GM12878 (cell line): ENCODE data around the gene ADGRE3. TPM values are rescaled to one million over a fixed set of nuclear protein-coding genes. Genes with fewer than 3 reads are reported as not detected.

ENCODE experiments used
- ATF3 ChIP-seq: IDR thresholded peaks from 2 replicates; pipeline ENCODE4 v1.6.1; 2011; ENCODE audit warnings: low read depth, mild to moderate bottlenecking, low read length, moderate library complexity, borderline replicate concordance; ENCODE audit errors: extremely low read depth
- BACH1 ChIP-seq: fragments of 450-650 bp; IDR thresholded peaks from 2 replicates; pipeline ENCODE4 v1.6.1; 2017; ENCODE audit warnings: mild to moderate bottlenecking, borderline replicate concordance
- CHD2 ChIP-seq: IDR thresholded peaks from 2 replicates; pipeline ENCODE4 v1.6.1; 2011; ENCODE audit warnings: low read depth, low read length, improper control_type of control experiment, borderline replicate concordance
- EED ChIP-seq: sonication (generic); IDR thresholded peaks from 2 replicates; pipeline ENCODE4 v1.6.1; 2016; ENCODE audit warnings: antibody characterized with exemption, low read depth
- HSF1 ChIP-seq: fragments of 150-350 bp; IDR thresholded peaks from 2 replicates; pipeline ENCODE4 v1.6.1; 2014; ENCODE audit warnings: mild to moderate bottlenecking, low read depth, low read length
- KAT2A ChIP-seq: conservative IDR thresholded peaks from 2 replicates; pipeline ENCODE4 v1.6.1; 2011; ENCODE audit warnings: low read depth, low read length; ENCODE audit not compliant: control insufficient read depth
- LARP7 ChIP-seq: fragments of 450-650 bp; IDR thresholded peaks from 2 replicates; pipeline ENCODE4 v1.6.1; 2017; ENCODE audit warnings: mild to moderate bottlenecking
- NBN ChIP-seq: fragments of 450-650 bp; IDR thresholded peaks from 2 replicates; pipeline ENCODE4 v1.6.1; 2016
- NFIC ChIP-seq: IDR thresholded peaks from 2 replicates; pipeline ENCODE4 v1.6.1; 2012; ENCODE audit warnings: low read depth, mild to moderate bottlenecking, inconsistent platforms, low read length, moderate library complexity
- SMAD1 ChIP-seq: fragments of 450-650 bp; IDR thresholded peaks from 2 replicates; pipeline ENCODE4 v1.6.1; 2018; ENCODE audit warnings: mild to moderate bottlenecking, low read depth; ENCODE audit not compliant: partially characterized antibody
- SREBF1 ChIP-seq: IDR thresholded peaks from 2 replicates; pipeline ENCODE4 v1.6.1; 2012; ENCODE audit warnings: mild to moderate bottlenecking, low read length
- TCF7 ChIP-seq: IDR thresholded peaks from 2 replicates; pipeline ENCODE4 v1.6.1; 2014; ENCODE audit warnings: antibody characterized with exemption, borderline replicate concordance
- ZZZ3 ChIP-seq: IDR thresholded peaks from 2 replicates; pipeline ENCODE4 v1.6.1; 2011; ENCODE audit warnings: low read depth; ENCODE audit not compliant: control insufficient read depth, insufficient read length
- polyA plus RNA-seq, 11 experiments: library from polyadenylated mRNA; depleted of rRNA in 4 of 11; unstranded in 6 of 11; stranded (reverse) in 5 of 11; fragments of >200 nt; fragmentation: Nextera tagmentation in 4 of 11; fragmentation: Illumina TruSeq in 1 of 11; extraction: Ambion mirVana in 4 of 11; extraction: Trizol in 1 of 11; gene quantifications; 1 replicate in 1 of 11; 2 replicates in 10 of 11; pipeline versions ENCODE4 v1.2.1 to v1.2.3, GENCODE V29; 2011 to 2016; ENCODE audit warnings: inconsistent platforms in 2 of 11, missing spikeins in 2 of 11, low read depth in 1 of 11
- total RNA-seq, 4 experiments: library from RNA; depleted of rRNA in 3 of 4; stranded (reverse); fragments of >200 nt in 3 of 4; fragmentation: Illumina TruSeq in 1 of 4; extraction: Trizol in 1 of 4; gene quantifications; 2 replicates each; pipeline versions ENCODE4 v1.2.1 to v1.2.3, GENCODE V29; 2013 to 2021
- TF ChIP-seq, protein P1 (sequence below): fragments of 450-650 bp; IDR thresholded peaks from 2 replicates; pipeline ENCODE4 v1.6.1; 2017; ENCODE audit warnings: mild to moderate bottlenecking, moderate library complexity
- TF ChIP-seq, protein P2 (sequence below): IDR thresholded peaks from 2 replicates; pipeline ENCODE4 v1.6.1; 2012; ENCODE audit warnings: low read depth, low read length, improper control_type of control experiment
- TF ChIP-seq, protein P3 (sequence below): fragments of 450-650 bp; IDR thresholded peaks from 2 replicates; pipeline ENCODE4 v1.6.1; 2017; ENCODE audit warnings: antibody characterized with exemption, mild to moderate bottlenecking, moderate library complexity
- TF ChIP-seq, protein P4 (sequence below): fragments of 450-650 bp; IDR thresholded peaks from 2 replicates; pipeline ENCODE4 v1.6.1; 2014; ENCODE audit warnings: mild to moderate bottlenecking

Gene ADGRE3
- total and polyA plus RNA-seq, 10 of the 15 experiments (the other 5 are each of a cell fraction or from before 2014, with no cell fraction given): 0.04 to 0.10 (median 0.05) TPM; not detected in 6

- no peak for TF ChIP-seq BACH1
- TF ChIP-seq KAT2A: no peak
- TF ChIP-seq HSF1: no peak
- TF ChIP-seq EED: peak; percentile 76
- 0 out of 2 replicates have a peak, but pooled peaks have one; percentile 25 for TF ChIP-seq NFIC
- TF ChIP-seq ZZZ3: no peak
- no peak for TF ChIP-seq TCF7
- TF ChIP-seq ATF3: no peak
- no peak for TF ChIP-seq CHD2
- no peak for TF ChIP-seq SMAD1
- TF ChIP-seq, protein P1, sequence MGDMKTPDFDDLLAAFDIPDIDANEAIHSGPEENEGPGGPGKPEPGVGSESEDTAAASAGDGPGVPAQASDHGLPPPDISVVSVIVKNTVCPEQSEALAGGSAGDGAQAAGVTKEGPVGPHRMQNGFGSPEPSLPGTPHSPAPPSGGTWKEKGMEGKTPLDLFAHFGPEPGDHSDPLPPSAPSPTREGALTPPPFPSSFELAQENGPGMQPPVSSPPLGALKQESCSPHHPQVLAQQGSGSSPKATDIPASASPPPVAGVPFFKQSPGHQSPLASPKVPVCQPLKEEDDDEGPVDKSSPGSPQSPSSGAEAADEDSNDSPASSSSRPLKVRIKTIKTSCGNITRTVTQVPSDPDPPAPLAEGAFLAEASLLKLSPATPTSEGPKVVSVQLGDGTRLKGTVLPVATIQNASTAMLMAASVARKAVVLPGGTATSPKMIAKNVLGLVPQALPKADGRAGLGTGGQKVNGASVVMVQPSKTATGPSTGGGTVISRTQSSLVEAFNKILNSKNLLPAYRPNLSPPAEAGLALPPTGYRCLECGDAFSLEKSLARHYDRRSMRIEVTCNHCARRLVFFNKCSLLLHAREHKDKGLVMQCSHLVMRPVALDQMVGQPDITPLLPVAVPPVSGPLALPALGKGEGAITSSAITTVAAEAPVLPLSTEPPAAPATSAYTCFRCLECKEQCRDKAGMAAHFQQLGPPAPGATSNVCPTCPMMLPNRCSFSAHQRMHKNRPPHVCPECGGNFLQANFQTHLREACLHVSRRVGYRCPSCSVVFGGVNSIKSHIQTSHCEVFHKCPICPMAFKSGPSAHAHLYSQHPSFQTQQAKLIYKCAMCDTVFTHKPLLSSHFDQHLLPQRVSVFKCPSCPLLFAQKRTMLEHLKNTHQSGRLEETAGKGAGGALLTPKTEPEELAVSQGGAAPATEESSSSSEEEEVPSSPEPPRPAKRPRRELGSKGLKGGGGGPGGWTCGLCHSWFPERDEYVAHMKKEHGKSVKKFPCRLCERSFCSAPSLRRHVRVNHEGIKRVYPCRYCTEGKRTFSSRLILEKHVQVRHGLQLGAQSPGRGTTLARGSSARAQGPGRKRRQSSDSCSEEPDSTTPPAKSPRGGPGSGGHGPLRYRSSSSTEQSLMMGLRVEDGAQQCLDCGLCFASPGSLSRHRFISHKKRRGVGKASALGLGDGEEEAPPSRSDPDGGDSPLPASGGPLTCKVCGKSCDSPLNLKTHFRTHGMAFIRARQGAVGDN: no peak
- TF ChIP-seq, protein P2, sequence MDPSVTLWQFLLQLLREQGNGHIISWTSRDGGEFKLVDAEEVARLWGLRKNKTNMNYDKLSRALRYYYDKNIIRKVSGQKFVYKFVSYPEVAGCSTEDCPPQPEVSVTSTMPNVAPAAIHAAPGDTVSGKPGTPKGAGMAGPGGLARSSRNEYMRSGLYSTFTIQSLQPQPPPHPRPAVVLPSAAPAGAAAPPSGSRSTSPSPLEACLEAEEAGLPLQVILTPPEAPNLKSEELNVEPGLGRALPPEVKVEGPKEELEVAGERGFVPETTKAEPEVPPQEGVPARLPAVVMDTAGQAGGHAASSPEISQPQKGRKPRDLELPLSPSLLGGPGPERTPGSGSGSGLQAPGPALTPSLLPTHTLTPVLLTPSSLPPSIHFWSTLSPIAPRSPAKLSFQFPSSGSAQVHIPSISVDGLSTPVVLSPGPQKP: no peak
- TF ChIP-seq SREBF1: no peak
- no peak for TF ChIP-seq LARP7
- TF ChIP-seq, protein P3, sequence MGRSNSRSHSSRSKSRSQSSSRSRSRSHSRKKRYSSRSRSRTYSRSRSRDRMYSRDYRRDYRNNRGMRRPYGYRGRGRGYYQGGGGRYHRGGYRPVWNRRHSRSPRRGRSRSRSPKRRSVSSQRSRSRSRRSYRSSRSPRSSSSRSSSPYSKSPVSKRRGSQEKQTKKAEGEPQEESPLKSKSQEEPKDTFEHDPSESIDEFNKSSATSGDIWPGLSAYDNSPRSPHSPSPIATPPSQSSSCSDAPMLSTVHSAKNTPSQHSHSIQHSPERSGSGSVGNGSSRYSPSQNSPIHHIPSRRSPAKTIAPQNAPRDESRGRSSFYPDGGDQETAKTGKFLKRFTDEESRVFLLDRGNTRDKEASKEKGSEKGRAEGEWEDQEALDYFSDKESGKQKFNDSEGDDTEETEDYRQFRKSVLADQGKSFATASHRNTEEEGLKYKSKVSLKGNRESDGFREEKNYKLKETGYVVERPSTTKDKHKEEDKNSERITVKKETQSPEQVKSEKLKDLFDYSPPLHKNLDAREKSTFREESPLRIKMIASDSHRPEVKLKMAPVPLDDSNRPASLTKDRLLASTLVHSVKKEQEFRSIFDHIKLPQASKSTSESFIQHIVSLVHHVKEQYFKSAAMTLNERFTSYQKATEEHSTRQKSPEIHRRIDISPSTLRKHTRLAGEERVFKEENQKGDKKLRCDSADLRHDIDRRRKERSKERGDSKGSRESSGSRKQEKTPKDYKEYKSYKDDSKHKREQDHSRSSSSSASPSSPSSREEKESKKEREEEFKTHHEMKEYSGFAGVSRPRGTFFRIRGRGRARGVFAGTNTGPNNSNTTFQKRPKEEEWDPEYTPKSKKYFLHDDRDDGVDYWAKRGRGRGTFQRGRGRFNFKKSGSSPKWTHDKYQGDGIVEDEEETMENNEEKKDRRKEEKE: no peak
- TF ChIP-seq, protein P4, sequence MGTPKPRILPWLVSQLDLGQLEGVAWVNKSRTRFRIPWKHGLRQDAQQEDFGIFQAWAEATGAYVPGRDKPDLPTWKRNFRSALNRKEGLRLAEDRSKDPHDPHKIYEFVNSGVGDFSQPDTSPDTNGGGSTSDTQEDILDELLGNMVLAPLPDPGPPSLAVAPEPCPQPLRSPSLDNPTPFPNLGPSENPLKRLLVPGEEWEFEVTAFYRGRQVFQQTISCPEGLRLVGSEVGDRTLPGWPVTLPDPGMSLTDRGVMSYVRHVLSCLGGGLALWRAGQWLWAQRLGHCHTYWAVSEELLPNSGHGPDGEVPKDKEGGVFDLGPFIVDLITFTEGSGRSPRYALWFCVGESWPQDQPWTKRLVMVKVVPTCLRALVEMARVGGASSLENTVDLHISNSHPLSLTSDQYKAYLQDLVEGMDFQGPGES: no peak
- TF ChIP-seq NBN: 0 out of 2 replicates have a peak, but pooled peaks have one; percentile 46
These were observed 96.7 kb downstream of the ADGRE3 start (continued) for GRCh38 chr19:14577885-14578427.
